HG03378 (cell line): ENCODE data around the gene UBTF.

ENCODE experiments used
- ATAC-seq: cut with Tn5 transposase; IDR thresholded peaks from one replicate; pipeline ENCODE4 v1.9.1; 2021; ENCODE audit warnings: mild to moderate bottlenecking, moderate library complexity; ENCODE audit not compliant: unreplicated experiment

Gene UBTF

DNA sequence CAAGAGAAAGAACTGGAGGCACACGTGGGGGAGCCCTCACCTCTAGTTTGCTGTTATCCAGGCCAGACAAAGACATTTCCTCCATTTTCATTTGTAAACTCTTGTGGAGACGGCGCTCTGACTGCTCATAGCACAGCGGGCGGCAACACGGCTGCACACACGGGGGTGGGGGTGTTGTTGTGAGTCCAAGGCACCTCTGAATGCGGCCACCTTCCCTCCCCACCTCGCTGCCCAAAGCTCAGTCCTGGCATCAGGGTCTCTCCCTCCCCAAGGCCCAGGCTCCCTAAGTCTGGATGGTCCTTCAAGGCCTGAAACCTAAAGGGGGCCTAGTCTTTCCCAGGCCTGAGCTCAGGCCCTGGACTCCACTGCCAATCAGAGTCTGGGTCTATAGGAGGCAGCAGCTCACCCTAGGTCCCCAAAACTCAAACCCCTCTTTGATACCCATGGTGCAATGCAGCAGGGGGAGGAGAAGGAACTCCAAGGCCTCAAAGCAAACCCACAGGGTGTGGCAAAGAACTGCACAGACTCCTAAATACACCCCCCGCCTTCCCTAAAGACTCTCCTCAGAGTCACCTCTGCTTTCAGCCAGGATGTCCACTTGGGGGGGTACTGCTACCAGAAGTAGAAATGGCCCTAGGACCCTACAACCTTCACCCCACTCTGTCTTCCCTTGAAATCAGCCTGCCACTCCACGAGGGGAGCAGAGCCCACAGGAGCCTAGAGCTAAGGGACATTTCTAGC, 21.3 kb downstream of the UBTF start:
- ATAC-seq, result no peak

DNA sequence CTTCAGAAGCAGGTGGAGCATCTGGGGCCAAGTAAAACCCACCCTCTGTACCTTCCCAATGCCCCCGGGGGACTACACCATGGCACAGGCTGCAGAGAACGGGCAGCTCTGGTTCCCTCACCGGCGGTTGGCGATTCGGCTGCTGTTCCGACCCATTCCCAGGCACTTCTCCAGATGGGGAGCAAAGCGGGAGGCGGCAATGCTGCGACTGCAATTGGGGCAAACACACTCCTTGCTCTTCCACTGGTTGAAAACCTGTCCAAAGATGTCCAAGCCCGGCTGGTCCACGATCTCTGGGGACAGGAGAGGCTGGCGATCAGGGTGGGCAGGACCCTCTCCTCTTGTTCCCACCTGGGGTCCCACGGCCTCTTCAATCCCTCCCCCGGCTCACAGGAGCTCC, 22.4 kb downstream of the UBTF start:
- ATAC-seq, result no peak

DNA sequence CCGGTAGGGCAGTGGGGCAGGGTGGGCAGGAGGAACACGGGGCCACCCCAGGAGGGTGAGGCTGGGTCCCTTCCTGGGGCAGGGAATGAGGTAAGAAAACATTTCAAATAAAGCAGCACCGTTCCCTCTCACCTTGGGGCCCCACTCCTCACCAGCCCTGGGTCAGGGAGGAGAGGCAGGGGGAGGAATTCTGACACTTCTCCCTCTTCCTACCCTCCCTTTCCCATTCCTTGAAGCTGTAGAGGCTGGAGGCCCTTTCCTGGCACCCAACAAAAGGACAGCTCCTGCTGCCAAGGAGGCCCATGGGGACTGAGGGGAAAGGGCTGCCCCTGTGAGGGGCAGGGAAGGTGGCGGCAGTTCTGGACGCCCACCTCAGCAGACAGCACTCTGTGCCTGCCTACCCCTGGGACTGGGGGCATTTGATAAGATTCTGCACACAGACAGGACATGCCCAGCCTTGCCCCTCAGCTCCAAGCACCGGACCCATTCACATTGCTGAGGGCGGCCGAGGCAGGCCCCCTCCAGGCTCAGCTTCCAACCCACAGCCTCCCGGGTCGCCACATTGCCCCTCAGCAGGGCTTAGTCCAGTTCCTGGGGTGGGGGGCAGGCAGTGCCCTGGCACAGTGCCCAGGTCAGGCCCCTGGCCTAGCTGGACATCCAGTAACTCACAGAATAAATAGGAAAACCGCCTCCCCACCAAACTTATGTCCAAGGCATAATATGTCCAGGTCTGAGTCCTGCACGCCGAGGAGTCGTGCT, 26.0 kb downstream of the UBTF start:
- ATAC-seq, result no peak

DNA sequence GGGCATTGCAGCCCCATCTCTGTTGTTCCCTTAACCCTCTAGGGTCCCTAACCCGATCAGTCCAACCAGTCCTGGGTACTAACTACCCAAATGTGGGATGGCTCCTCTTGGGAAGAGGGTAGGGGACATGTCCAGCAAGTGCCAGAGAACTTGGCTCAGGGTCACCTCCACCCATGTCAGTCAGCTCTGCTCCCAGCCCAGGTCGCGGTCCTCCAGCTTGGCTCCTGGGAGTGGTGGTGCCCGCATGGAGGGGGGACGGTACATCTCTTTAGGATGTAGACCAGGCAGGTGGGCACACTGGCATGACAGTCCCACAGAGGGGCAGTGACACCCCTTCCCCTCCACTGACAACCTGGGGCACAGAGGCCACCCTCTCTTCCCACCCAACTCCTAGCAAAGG, 26.7 kb downstream of the UBTF start:
- ATAC-seq, result no peak

DNA sequence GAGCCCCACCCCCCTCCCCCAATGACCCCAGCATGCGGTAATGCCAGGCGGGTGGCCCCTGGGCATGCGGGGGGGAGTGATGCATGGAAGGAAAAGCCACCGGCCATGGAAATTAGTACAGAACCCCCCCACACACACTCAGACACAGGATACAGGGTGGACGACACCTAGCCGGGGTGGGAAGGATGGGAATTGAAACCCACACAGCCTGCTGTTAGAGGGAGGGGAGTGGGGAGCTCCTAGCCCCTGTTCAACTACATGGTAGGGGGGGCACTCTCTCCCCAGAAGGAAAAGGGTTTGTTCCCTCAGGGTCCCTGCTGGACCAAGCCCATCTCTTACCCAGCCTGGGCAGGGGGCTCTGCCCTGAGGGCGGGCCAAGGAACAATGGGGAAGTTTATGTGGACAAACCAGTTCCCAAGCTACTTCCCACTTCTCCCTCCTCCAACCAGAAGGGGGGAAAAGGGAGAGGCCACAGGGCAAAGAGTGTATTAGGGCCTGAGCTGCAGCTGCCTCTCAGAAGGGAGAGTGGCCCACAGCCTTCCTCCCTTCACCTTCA, 27.5 kb downstream of the UBTF start:
- no peak for ATAC-seq

DNA sequence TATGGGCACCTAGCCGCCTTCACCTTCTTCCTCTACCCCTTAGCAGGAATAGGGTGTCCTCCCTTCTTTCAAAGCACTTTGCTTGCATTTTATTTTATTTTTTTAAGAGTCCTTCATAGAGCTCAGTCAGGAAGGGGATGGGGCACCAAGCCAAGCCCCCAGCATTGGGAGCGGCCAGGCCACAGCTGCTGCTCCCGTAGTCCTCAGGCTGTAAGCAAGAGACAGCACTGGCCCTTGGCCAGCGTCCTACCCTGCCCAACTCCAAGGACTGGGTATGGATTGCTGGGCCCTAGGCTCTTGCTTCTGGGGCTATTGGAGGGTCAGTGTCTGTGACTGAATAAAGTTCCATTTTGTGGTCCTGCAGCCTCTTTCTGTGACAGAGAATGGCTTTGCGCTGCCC, 28.1 kb downstream of the UBTF start:
- no peak for ATAC-seq

DNA sequence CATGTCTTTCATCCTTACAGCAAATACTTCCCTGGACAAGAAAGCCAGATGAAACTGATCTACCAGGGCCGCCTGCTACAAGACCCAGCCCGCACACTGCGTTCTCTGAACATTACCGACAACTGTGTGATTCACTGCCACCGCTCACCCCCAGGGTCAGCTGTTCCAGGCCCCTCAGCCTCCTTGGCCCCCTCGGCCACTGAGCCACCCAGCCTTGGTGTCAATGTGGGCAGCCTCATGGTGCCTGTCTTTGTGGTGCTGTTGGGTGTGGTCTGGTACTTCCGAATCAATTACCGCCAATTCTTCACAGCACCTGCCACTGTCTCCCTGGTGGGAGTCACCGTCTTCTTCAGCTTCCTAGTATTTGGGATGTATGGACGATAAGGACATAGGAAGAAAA, 29.0 kb downstream of the UBTF start:
- no peak for ATAC-seq

DNA sequence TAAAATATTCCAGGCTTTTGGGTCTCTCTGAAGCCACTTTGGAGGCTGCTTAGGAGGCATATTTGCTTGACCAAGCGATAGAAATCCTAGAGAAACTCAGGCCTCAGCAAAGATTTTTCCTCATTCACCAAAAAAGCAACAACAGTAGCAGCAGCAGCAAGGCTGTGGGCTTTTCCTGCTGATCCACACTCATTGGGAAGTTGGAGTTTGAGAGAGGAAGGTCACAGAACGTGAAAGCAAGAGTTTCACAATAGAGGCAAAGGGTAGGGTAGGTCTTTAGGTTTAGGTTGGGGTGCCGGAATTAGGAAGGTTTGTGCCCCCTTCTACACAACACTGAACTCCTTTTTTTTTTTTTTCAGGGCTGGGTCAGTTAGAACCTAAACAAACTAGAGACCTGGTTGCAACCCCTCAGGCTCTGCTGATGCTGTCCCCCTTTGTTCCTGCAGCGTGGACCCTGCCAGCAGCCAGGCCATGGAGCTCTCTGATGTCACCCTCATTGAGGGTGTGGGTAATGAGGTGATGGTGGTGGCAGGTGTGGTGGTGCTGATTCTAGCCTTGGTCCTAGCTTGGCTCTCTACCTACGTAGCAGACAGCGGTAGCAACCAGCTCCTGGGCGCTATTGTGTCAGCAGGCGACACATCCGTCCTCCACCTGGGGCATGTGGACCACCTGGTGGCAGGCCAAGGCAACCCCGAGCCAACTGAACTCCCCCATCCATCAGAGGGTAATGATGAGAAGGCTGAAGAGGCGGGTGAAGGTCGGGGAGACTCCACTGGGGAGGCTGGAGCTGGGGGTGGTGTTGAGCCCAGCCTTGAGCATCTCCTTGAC, 30.7 kb downstream of the UBTF start:
- no peak for ATAC-seq

DNA sequence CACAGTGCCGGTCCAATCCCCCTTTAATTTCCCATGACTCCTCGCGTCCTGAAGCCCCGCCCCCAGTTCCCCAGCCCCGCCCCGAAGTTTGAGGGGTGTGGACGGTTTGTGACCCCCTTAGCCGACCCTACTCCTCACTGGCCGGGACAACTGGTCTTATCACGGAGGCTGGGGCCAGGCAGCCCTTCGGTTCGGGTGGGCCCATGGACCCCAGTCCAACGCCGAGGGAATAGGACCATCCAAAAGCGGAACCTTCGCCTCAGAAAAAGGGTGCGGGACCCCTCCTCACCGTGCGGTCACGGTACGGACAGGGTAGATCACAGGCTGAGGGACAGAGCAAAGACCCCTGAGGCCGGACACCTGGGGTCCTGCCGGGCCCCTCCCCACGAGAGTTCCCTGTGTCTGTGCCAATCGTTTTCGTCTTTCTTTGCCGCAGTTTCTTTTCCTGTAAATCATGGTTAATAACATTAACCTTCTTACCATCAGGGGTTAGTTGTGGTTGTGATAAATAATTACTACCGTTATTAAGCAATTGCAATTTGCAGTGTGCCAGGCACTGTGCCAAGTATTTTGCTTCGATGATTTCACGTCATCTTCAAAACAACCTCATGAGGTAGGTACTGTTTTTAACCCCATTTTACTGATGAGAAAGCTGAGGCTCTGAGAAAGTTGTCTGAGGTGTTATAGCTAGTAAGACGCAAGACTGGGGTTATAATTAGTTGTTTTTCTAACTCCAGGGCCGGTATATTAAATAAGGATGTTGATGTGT, 32.2 kb downstream of the UBTF start:
- ATAC-seq, result peak; percentile 33

DNA sequence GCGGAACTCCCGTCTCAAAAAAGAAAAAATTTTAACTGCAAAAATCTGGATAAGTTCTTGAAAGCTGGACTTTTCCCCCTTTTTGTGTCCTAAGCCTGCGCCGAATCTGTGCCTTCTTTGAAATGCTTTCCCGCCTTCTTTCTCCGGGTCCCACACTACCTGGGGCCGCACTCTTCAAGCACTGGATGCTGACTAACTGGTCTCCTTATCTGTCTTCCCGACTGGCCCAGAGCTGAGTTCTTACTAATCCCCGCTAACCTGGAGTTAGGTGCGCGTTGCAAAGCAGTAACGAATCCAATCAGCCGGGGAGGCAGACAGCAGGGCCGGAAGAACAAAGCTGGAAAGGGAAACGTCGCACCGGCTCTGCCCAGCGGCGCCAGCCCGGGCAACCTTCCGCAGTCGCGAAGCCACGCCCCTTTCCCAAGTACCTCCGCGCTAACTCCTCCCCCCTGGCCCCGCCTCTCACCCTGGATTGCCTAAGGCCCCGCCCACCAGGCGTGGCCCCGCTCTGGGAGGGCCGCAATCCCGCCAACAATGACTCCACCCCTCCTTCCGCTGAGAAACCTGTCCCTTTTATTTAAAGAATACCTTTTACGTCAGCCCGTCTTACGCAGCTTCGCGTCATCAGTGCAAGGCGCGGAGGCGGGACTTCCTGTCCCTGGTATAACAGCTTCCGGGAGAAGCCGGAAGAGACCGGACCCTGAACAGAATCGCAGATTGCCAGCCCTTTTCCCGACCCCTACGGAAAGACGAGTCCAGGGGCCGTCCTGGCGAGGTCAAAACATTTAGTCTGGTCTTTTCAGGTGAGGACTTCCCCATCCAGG, 33.0 kb downstream of the UBTF start, which contains the start of gene TMUB2:
Gene TMUB2 (plus strand): TSS at position 666 of the 824 bp plus-strand sequence. CDS start 737 bp downstream, outside the sequence.
- ATAC-seq, result peak; percentile 73

DNA sequence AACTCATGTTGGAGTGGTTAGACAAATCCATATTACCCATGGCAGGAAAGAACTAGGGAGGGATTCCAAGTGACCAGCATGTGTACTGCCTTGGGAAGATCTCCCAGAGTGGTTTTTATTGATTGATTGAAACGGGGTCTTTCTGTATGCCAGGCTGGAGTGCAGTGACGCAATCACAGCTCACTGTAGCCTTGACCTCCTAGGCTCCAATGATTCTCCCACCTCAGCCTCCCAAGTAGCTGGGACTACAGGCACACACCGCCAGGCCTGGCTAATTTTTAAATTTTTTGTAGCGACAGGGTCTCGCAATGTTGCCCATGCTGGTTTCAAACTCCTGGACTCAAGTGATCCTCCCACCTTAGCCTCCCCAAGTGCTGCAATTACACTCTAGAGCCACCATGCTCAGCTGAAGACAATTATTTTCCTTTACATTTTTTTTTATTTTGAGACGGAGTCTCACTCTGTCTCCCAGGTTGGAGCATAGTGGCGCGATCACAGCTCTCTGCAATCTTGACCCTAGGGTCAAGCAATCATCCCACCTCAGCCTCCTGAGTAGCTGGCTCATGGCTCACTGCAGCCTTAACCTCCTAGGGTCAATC, 35.2 kb downstream of the UBTF start:
- no peak for ATAC-seq

DNA sequence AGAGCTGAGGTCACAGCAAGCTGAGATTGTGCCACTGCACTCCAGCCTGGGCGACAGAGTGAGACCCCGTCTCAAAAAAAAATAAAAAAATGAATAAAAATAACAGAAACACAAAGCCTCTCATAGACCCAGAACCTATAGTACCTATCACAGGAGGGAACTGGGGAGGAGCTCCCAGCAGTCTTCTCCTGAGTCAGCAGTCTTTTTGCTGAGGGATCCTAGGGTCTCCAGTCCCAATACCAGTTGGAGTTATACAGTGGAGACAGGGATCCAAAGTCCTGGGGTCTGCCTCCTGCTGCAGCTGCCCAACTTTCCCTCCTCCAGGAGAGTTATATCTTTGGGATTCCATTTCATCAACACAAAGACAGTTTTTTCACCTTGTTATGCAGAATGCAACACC, 36.5 kb downstream of the UBTF start:
- ATAC-seq, result no peak

DNA sequence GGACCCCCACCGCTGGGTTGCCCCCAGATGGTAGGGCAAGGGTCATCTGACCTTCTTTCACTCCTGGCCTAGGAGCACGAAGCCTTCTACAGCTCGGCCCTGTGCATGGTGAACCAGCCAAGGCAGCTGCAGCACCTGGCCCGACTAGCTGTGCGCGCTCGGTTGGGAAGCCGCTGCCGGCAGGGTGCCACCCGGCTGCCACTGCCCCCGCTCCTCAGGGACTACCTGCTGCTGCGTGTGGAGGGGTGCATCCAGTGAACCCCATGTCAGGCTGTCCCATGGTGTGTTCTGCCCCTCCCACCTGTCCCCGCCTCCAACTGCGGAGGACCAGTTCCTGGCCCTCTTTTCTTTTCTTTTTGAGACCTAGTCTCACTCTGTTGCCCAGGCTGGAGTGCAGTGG, 41.3 kb downstream of the UBTF start:
- no peak for ATAC-seq

DNA sequence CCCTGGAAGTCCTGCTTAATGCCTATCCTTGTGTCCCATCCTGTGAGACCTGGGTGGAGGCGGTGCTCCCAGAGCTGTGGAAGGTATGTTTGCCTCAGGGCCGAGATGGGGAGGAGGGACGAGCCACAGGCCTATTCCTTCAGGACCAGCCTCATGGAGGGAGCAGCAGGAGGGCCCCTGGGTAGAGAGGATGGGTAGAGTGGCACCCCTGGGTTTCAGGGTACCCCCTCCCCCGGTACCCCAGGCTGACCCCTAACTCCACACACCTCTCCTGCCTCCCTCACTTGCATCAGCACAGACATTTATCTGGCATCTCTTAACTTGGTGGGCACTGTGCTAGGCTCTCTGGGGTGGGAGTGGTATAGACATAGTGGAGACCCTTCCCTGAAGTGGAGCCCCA, 41.8 kb downstream of the UBTF start:
- ATAC-seq, result no peak

DNA sequence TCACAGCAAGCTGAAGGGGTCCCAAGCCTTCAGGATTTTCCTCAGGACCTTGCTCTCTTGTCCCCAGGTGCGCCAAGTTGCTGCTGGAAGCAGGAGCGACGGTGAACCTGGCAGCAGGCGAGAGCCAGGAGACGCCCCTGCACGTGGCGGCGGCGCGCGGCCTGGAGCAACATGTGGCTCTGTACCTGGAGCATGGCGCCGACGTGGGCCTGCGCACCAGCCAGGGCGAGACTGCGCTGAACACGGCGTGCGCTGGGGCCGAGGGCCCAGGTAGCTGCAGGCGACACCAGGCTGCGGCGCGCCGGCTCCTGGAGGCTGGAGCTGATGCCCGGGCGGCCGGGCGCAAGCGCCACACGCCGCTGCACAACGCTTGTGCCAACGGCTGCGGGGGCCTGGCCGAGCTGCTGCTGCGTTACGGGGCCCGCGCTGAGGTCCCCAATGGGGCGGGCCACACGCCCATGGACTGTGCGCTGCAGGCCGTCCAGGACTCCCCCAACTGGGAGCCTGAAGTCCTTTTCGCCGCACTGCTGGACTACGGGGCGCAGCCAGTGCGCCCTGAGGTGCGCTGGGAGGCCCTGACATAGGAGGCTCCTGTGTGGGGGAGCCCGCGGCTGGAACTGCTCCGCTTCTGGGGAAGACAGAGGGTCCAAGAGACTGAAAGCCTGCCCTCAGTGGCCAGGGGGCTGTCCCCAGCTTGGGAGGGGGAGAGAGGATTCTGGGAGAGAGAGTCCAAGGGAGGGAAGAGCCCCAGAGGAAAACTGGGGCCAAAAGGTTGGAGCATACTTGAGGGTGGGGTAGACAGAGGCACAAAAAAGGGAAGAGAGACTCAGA, 42.6 kb downstream of the UBTF start:
- no peak for ATAC-seq

DNA sequence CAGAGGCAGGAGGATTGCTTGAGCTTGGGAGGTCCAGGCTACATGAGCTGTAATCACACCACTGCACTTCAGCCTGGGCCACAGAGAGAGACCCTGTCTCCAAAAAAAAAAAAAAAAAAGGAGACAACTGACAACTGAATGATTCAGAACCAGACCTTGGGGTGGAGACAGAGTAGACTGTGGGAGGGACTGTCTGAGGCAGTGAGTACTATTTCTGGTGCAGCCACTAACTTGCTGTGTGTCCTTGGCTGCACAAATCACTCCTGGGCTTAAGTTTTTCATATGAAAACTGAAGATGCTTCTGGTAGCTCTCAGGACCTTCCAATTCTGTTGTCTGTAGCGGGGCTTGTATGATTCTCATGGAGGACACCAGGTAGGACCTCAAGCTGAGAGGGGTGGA, 43.2 kb downstream of the UBTF start:
- ATAC-seq, result no peak

DNA sequence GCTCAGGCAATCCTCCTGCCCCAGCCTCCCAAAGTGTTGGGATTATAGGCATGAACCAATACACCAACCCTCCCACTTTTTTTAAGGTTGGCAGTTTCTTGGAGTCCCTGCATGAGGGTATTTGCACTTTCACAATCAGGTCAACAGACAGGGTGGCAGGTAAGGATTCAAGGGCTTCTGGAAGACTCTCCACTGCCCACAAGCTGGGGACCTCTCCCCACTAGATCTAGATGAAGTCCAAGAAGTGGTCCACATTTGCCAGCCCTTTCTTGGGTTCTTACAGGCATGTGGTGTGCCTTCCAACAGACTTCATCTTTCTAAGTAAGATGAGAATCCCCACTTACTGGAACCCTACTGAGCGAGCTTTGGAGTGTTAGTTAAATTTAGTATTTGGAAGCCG, 45.0 kb downstream of the UBTF start:
- no peak for ATAC-seq

DNA sequence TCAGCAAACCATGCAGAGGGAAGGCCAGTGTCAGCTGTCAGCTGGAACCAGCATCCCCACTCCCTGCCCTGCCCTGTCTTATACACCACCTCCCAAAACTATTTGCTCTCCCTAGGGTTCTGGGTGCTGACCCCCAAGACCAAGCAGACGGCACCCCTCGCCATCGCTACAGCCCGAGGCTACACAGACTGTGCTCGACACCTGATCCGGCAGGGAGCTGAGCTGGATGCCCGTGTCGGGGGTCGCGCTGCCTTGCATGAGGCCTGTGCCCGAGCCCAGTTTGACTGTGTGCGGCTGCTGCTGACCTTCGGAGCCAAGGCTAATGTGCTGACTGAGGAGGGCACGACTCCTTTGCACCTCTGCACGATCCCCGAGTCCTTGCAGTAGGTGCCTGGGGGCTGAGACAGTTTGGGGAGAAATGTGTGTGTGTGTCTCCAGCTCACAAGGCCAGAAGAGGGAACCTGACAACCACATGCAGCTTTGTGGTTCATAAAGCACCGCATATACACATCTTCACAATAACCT, 47.5 kb downstream of the UBTF start:
- no peak for ATAC-seq
